Measurements from ENCODE around the gene UMODL1. TPM values are rescaled to one million over a fixed set of nuclear protein-coding genes. Genes with fewer than 3 reads are reported as not detected.

UMODL1 gene
- total RNA-seq, 4 donors from 2014 or later, result 0.15 to 0.21 TPM; not detected in 2

- H3K36me3 ChIP-seq, result no peaks in the 10 kb centered on the region
- DNase-seq (ENCODE audit: low spot score in 2 of 2), result peak in 1 of 2 donors; percentile 53
- no peak overlapping the region for H3K27ac ChIP-seq
- no peak for TF ChIP-seq POLR2AphosphoS5 (IDR thresholded peaks at IDR 0.05)
- TF ChIP-seq EP300 (IDR thresholded peaks at IDR 0.05), result no peak
- TF ChIP-seq CTCF (IDR thresholded peaks at IDR 0.05), result no peak
- TF ChIP-seq POLR2A (IDR thresholded peaks at IDR 0.05), result no peak
- H3K9me3 ChIP-seq, result no peaks in the 10 kb centered on the region
- 79% methylated on average over 5 of the region's 9 CpGs for WGBS
- peaks cover 12% of the 10 kb centered on the region for H3K4me1 ChIP-seq
- H3K27me3 ChIP-seq, result peaks cover 3% of the 10 kb centered on the region
- no peak overlapping the region for H3K4me3 ChIP-seq
Measured at GRCh38 chr21:42026082-42026435, 45.1 kb upstream of the UMODL1 start.

GRCh38 chr21:42027085-42027821, 43.9 kb upstream of the UMODL1 start:
- no peaks in the 10 kb centered on the region for H3K9me3 ChIP-seq
- H3K4me3 ChIP-seq, result no peak overlapping the region
- peaks cover under 1% of the 10 kb centered on the region for H3K27me3 ChIP-seq
- peaks cover 12% of the 10 kb centered on the region for H3K4me1 ChIP-seq
- no peak overlapping the region for H3K27ac ChIP-seq
- no peaks in the 10 kb centered on the region for H3K36me3 ChIP-seq
- DNase-seq (ENCODE audit: low spot score in 2 of 2), result peak in 1 of 2 donors; percentile 21
- 81% methylated on average over 6 of the region's 6 CpGs for WGBS
- no peak for TF ChIP-seq CTCF (IDR thresholded peaks at IDR 0.05)
- TF ChIP-seq POLR2A (IDR thresholded peaks at IDR 0.05), result no peak
- TF ChIP-seq EP300 (IDR thresholded peaks at IDR 0.05), result no peak
- no peak for TF ChIP-seq POLR2AphosphoS5 (IDR thresholded peaks at IDR 0.05)

- peak in 1 of 2 donors; percentile 70 for DNase-seq (ENCODE audit: low spot score in 2 of 2)
- TF ChIP-seq EP300 (IDR thresholded peaks at IDR 0.05), result no peak
- no peak for TF ChIP-seq POLR2A (IDR thresholded peaks at IDR 0.05)
- TF ChIP-seq POLR2AphosphoS5 (IDR thresholded peaks at IDR 0.05), result no peak
- no peak for TF ChIP-seq CTCF (IDR thresholded peaks at IDR 0.05)
- WGBS, result 72% methylated on average over 26 of the region's 26 CpGs
- Histone ChIP-seq H3K4me3 (no peak overlapping the region), H3K27ac (no peak overlapping the region), H3K9me3 (no peaks in the 10 kb centered on the region), H3K36me3 (no peaks in the 10 kb centered on the region), H3K4me1 (peaks cover 12% of the 10 kb centered on the region), H3K27me3 (no peaks in the 10 kb centered on the region)
Measured at GRCh38 chr21:42027822-42028765, 43.0 kb upstream of the UMODL1 start.

GRCh38 chr21:42028766-42029425, 42.2 kb upstream of the UMODL1 start:
- peak in 1 of 2 donors; percentile 69 for DNase-seq (ENCODE audit: low spot score in 2 of 2)

More at GRCh38 chr21:42028766-42029425, 42.2 kb upstream of the UMODL1 start:
- Histone ChIP-seq H3K4me3 (no peak overlapping the region), H3K9me3 (no peaks in the 10 kb centered on the region), H3K27ac (no peak overlapping the region), H3K4me1 (peaks cover 12% of the 10 kb centered on the region), H3K27me3 (no peaks in the 10 kb centered on the region), H3K36me3 (no peaks in the 10 kb centered on the region)
- TF ChIP-seq POLR2AphosphoS5 (IDR thresholded peaks at IDR 0.05), result no peak
- no peak for TF ChIP-seq CTCF (IDR thresholded peaks at IDR 0.05)
- no peak for TF ChIP-seq EP300 (IDR thresholded peaks at IDR 0.05)
- TF ChIP-seq POLR2A (IDR thresholded peaks at IDR 0.05), result no peak
- 75% methylated on average over 8 of the region's 9 CpGs for WGBS

Data from suprapubic skin (tissue), 4 donors.